DMS79 (cell line): ENCODE data around the gene CHN2.
A peak's percentile ranks its signal among the peaks of the same experiment; 100 is the strongest.

Experiments used
- DNase-seq: peaks from one replicate; lab custom pipeline; 2025; lab: John Stamatoyannopoulos, UW

The CHN2 gene

DNA sequence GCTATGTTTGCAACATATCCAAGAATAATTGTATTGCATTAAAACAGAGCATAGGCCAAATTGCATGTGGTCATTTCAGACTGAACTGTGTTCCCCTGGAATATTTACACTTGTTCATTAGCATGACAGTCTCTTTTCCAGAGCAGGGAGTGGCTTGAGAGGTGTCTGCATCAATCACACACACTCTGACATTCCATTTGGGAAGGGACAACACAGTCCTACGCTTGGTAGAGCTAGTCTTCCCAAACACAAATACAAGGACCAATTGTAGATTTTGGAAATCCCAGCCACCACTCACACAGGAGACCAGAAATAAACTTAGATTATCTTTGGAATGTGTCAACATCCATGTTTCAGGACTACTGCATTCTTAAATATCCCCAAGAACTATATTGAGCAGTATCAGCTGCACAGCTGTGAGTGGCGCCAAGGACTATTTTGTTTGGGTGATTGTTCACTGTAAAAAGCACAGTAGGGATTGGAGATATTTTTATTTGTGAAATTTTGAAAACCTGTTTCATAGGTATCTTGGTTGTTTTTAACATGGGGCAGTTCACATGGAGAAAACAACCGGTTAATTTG, 275.5 kb downstream of the CHN2 start:
- DNase-seq = no peak

GRCh38 chr7:29471444-29472138, 277.0 kb downstream of the CHN2 start:
- DNase-seq = no peak

GRCh38 chr7:29476916-29477315, 282.3 kb downstream of the CHN2 start:
- DNase-seq = no peak

GRCh38 chr7:29478226-29478625, 283.7 kb downstream of the CHN2 start:
- DNase-seq = no peak

GRCh38 chr7:29478687-29479240, 284.2 kb downstream of the CHN2 start:
- DNase-seq = no peak

GRCh38 chr7:29479301-29480200, 285.0 kb downstream of the CHN2 start:
- no peak for DNase-seq

DNA sequence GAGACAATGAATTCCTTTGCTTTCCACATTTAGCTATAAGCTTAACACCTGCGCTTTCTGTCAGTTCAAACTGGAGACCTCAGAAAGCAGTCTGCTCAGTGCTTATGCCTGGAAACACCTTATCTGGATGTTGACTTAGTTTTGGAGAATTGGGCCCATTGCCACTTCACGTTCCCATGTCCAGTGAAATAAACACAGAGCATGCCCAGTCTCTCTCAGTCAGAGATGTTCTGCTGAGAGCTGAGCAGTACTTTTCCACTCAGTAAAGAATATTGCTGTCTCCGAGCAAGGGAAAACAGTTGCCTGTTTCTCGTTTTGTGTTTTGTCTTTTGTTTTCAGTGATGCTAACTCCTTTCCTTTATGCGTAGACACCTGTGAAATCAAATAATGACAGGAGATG, 285.9 kb downstream of the CHN2 start:
- no peak for DNase-seq

- DNase-seq = peak; percentile 27
Measured at GRCh38 chr7:29480934-29481651, 286.5 kb downstream of the CHN2 start.

DNA sequence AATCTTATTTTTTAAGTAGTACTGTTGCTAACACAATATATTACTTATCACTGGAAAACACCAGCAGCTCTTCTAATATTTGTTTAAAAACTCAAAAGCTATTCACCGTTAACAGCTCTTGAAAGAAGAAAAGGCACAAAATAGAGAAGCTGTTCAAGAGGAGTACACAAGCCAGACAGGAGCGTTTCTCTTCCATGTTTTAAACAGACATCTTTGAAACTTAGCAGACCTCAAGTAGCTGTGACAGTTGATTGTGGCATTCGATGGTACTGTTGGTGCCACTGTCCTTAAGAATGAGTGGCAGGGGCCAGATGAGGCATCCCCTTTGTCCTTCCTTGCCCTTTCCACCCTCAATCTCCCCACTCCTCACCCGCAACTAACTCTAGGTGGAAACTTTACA, 287.5 kb downstream of the CHN2 start:
- DNase-seq = peak; percentile 50

- DNase-seq = no peak
Measured at GRCh38 chr7:29483219-29484104, 288.9 kb downstream of the CHN2 start.

DNA sequence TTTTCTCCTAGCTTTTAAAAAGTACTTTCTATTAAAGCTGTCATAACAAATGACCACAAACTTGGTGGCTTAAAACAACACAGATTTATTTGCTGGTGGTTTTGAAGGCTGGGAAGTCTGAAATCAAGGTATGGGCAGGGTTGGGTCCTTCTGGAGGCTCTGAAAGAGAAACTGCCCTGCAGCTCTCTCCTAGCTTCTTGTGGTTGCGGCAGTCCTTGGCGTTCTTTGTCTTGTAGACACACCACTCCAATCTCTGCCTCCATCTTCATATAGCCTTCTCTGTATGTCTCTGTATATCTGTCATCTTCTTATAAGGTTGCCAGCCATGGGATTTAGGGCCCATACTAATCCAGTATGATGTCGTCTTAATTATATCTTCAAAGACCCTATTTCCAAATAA, 289.7 kb downstream of the CHN2 start:
- no peak for DNase-seq

GRCh38 chr7:29485339-29486190, 291.0 kb downstream of the CHN2 start:
- DNase-seq = no peak

GRCh38 chr7:29486191-29486700, 291.7 kb downstream of the CHN2 start:
- no peak for DNase-seq

DNA sequence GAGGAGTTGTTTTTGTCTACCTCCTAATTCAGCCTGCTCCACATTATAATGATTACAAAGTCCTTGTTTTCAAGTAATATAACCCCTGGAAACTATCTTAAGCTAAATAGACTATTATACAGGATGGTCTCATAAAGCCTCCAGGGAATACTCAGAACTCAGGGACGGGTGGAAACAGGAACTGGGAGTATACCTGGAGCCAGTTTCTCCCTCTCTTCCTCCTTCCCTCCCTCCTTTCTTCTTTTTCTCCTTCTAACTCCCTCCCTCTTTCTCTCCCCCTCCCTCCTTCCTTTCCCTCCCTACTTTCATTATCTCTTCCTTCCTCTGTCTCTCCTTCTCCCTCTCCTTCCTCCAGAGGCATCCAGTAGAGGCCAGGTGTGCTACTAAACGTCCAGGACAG, 292.8 kb downstream of the CHN2 start:
- no peak for DNase-seq

- no peak for DNase-seq
Measured at GRCh38 chr7:29488203-29488970, 293.8 kb downstream of the CHN2 start.

GRCh38 chr7:29488977-29489376, 294.4 kb downstream of the CHN2 start:
- no peak for DNase-seq

DNA sequence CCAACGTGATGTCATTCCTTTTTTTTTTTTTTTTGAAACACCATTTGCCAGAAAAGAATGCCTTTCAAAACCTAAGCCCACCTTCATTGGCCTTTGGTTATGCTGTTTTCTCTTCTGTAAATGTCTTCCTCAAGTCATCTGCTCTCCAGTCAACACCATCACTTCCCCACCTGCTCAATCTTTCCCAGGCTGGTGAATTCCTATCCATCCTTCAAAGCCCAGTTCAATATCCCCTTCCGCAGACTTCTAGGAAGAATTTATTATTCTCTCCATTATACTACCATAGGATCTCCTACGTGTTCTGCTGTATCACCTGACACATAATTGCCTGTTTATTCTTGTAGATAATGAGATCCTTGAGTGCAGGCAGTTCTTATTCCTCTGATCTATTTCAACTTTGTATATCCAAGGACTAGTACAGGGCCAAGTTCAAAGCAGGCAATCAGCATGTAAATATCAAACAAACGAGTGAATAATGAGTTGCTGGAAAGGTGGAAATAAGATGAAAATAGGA, 295.6 kb downstream of the CHN2 start:
- DNase-seq = no peak

- no peak for DNase-seq
Measured at GRCh38 chr7:29494350-29494749, 299.8 kb downstream of the CHN2 start.

- no peak for DNase-seq
Measured at GRCh38 chr7:29495653-29496052, 301.1 kb downstream of the CHN2 start.
